Lung (tissue), 12 donors: ENCODE measurements around the gene GABARAP. TPM values are rescaled to one million over a fixed set of nuclear protein-coding genes. Genes with fewer than 3 reads are reported as not detected.

Source experiments
- ATAC-seq: fragments of 200-7000 bp; cut with Tn5 transposase; one replicate; pipeline ENCODE4 v1.9.1; 2020; ENCODE audit warnings: moderate number of reproducible peaks; ENCODE audit not compliant: insufficient read depth, low FRiP score
- DNase-seq, 3 donors: peaks; one replicate each; pipeline ENCODE4 v3.0.0-alpha.2; 2013 to 2017
- H3K27ac ChIP-seq, 2 donors: one replicate each; pipeline ENCODE4 v1.5.1; 2013; ENCODE audit warnings: mild to moderate bottlenecking in 2 of 2, moderate library complexity in 2 of 2, control low read depth in 1 of 2, inconsistent platforms in 1 of 2, low read depth in 1 of 2, low read length in 1 of 2
- H3K27me3 ChIP-seq, 3 donors: one replicate each; pipeline ENCODE4 v1.5.1; 2013; ENCODE audit warnings: low read length in 2 of 3; ENCODE audit not compliant: control insufficient read depth in 3 of 3, insufficient read depth in 3 of 3
- H3K36me3 ChIP-seq, 4 donors: one replicate each; pipeline ENCODE4 v1.5.1; 2013; ENCODE audit warnings: low read length in 4 of 4, mild to moderate bottlenecking in 1 of 4, moderate library complexity in 1 of 4; ENCODE audit not compliant: control insufficient read depth in 4 of 4, insufficient read depth in 4 of 4
- H3K4me1 ChIP-seq, 5 donors: one replicate each; pipeline ENCODE4 v1.5.1; 2013; ENCODE audit warnings: low read length in 5 of 5, mild to moderate bottlenecking in 2 of 5, moderate library complexity in 1 of 5; ENCODE audit not compliant: control insufficient read depth in 5 of 5, insufficient read depth in 5 of 5
- H3K4me3 ChIP-seq: one replicate; pipeline ENCODE4 v1.5.1; 2013; ENCODE audit warnings: mild to moderate bottlenecking, control low read depth, moderate library complexity
- H3K9ac ChIP-seq, 2 donors: one replicate each; pipeline ENCODE4 v1.5.1; 2013; ENCODE audit warnings: low read length in 2 of 2, control low read depth in 1 of 2; ENCODE audit not compliant: insufficient read depth in 1 of 2
- H3K9me3 ChIP-seq, 4 donors: one replicate each; pipeline ENCODE4 v1.5.1; 2013; ENCODE audit warnings: low read length in 3 of 4, mild to moderate bottlenecking in 1 of 4, moderate library complexity in 1 of 4; ENCODE audit not compliant: control insufficient read depth in 4 of 4, insufficient read depth in 3 of 4
- CTCF ChIP-seq: IDR thresholded peaks from 2 replicates; pipeline ENCODE4 v1.5.1; 2012; ENCODE audit warnings: mild to moderate bottlenecking; ENCODE audit errors: control extremely low read depth, extremely low read depth
- WGBS, 2 donors: extraction: QIAGEN DNeasy Blood & Tissue Kit; methylation state at CpG; one replicate each; pipeline ENCODE4 v1.1.7; 2013; 5-methylcytosine and 5-hydroxymethylcytosine counted together
- polyA plus RNA-seq, 2 donors: library from polyadenylated mRNA; stranded (reverse); fragments of 200-250 nt; gene quantifications; one replicate each; pipeline ENCODE4 v1.2.1, GENCODE V29; 2013
- total RNA-seq, 2 donors: library from RNA; depleted of rRNA in 1 of 2; stranded (reverse); fragments of >200 nt in 1 of 2; gene quantifications; one replicate each; pipeline ENCODE4 v1.2.1, GENCODE V29; 2014 to 2021
- donor health status: control.
- donor health status: control.
- donor health status: Bipolar disorder and iron deficiency.
- donor health status: healthy.
- donor health status: DM: yes; HTN: yes; CAD: no.

GABARAP gene
- total and polyA plus RNA-seq, 4 donors = 315 to 1,149 (median 685) TPM

DNA sequence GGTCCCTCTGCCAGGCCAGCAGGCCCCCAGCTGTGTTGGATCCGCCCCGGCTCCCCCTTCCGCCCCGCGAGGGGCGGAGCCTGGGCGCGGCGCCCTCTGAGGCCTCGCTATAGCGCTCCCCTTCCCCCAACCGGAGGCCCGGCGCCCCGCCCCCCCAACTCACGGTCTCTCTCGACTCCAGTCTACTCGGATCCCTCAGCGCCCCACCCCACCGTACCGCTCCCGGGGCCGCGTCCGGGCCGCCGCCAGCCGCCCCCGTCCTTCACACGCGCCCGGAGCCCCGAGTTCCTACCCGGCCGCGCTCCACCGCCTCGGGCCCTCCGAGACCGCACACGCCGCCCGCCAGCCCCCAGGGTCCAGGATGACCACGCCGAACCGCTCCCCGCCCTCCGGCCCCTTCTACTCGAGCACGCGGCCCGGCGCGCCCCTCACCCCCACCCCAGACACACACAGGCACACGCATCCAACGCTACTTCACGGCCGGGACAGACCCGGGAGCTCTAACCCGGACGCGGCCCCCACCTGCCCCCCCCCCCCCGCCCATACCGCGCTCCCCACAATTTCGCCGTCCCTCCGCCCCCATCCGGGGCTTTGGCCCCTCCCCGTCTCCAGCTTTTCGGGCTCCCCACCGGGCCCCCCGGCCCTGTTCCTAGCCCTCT is 4.4 kb downstream of the GABARAP start:
- DNase-seq = peak; percentile 79 to 84 (median 84)
- Histone ChIP-seq H3K9ac (no peak overlapping the region), H3K9me3 (no peaks in the 10 kb centered on the region), H3K27me3 (no peaks in the 10 kb centered on the region), H3K27ac (peak overlapping the region; percentile 88 to 91), H3K4me1 (peaks cover 4 to 39% (median 18%) of the 10 kb centered on the region in 5 donors), H3K4me3 (peak overlapping the region; percentile 92), H3K36me3 (peaks cover 6 to 28% (median 24%) of the 10 kb centered on the region in 4 donors)
- no peak for TF ChIP-seq CTCF
- no peak for ATAC-seq
- 1% methylated on average over 37 to 73 of the region's 73 CpGs for WGBS, 2 donors

- ATAC-seq (no peak), DNase-seq (no peak)
- peak overlapping the region in 1 of 2 donors; percentile 62 for H3K9ac ChIP-seq
- peaks cover 6 to 43% (median 18%) of the 10 kb centered on the region in 5 donors for H3K4me1 ChIP-seq
- no peak overlapping the region for H3K4me3 ChIP-seq
- no peaks in the 10 kb centered on the region for H3K27me3 ChIP-seq
- peaks cover 6 to 28% (median 24%) of the 10 kb centered on the region in 4 donors for H3K36me3 ChIP-seq
- no peaks in the 10 kb centered on the region for H3K9me3 ChIP-seq
- no peak for TF ChIP-seq CTCF
- 25% methylated on average over 6 of the region's 6 CpGs for WGBS, 2 donors
- peak overlapping the region; percentile 59 to 88 for H3K27ac ChIP-seq
Measured at GRCh38 chr17:7237266-7237760, 4.9 kb downstream of the GABARAP start.

- WGBS, 2 donors = 85 to 89% methylated on average over 6 of the region's 6 CpGs
- no peak for TF ChIP-seq CTCF
- Histone ChIP-seq H3K27me3 (no peaks in the 10 kb centered on the region), H3K27ac (no peak overlapping the region), H3K4me1 (peaks cover 7 to 48% (median 18%) of the 10 kb centered on the region in 5 donors), H3K9ac (peak overlapping the region in 1 of 2 donors; percentile 62), H3K9me3 (no peaks in the 10 kb centered on the region), H3K4me3 (no peak overlapping the region), H3K36me3 (peaks cover 6 to 28% (median 23%) of the 10 kb centered on the region in 4 donors)
- DNase-seq (no peak), ATAC-seq (no peak)
Measured at GRCh38 chr17:7236808-7237207, 5.4 kb downstream of the GABARAP start.
